Gastroesophageal sphincter (tissue), 4 donors: Measurements from ENCODE around the gene IGSF9. TPM values are rescaled to one million over a fixed set of nuclear protein-coding genes. Genes with fewer than 3 reads are reported as not detected.
"Not testable (repeated sequence)": the region's sequence is repeated elsewhere in the genome, so short reads cannot be mapped to it uniquely, and the experiment has no call there.

Source experiments
- ATAC-seq: fragments of 150-250 bp; one replicate; pipeline ENCODE4 v1.9.1; 2016; ENCODE audit warnings: mild to moderate bottlenecking, moderate library complexity
- H3K27ac ChIP-seq, 4 donors: fragments of 200-600 bp; sonication (generic) in 3 of 4; 1 replicate in 3 of 4; 2 replicates in 1 of 4; pipeline ENCODE4 v1.5.1; 2016 to 2019
- H3K27me3 ChIP-seq: fragments of 200-600 bp; sonication (generic); one replicate; pipeline ENCODE4 v1.5.1; 2019
- H3K36me3 ChIP-seq, 2 donors: fragments of 200-600 bp; sonication (generic); one replicate each; pipeline ENCODE4 v1.5.1; 2019; ENCODE audit warnings: control low read depth in 1 of 2
- H3K4me1 ChIP-seq, 3 donors: fragments of 200-600 bp; sonication (generic); 1 replicate in 2 of 3; 2 replicates in 1 of 3; pipeline ENCODE4 v1.5.1; 2016 to 2019; ENCODE audit warnings: control low read depth in 2 of 3
- H3K4me3 ChIP-seq, 2 donors: fragments of 200-600 bp; sonication (generic); one replicate each; pipeline ENCODE4 v1.5.1; 2019; ENCODE audit warnings: mild to moderate bottlenecking in 1 of 2, moderate library complexity in 1 of 2
- H3K9me3 ChIP-seq, 3 donors: fragments of 200-600 bp; sonication (generic); one replicate each; pipeline ENCODE4 v1.5.1; 2017 to 2019; ENCODE audit warnings: control low read depth in 2 of 3
- CTCF ChIP-seq, 4 experiments: fragments of 200-600 bp in 2 of 4; fragments of 450-650 bp in 2 of 4; sonication (generic) in 1 of 4; IDR thresholded peaks; one replicate each; pipeline ENCODE4 v1.5.1; 2017 to 2019; ENCODE audit warnings: antibody characterized with exemption in 4 of 4, mild to moderate bottlenecking in 2 of 4, moderate library complexity in 2 of 4
- EP300 ChIP-seq: sonication (generic); formaldehyde crosslinking; IDR thresholded peaks from one replicate; pipeline ENCODE4 v1.6.1; 2017; ENCODE audit warnings: antibody characterized with exemption, mild to moderate bottlenecking
- POLR2A ChIP-seq, 2 donors: fragments of 450-650 bp; IDR thresholded peaks; one replicate each; pipeline ENCODE4 v1.6.1; 2017; ENCODE audit warnings: antibody characterized with exemption in 2 of 2, mild to moderate bottlenecking in 2 of 2, moderate library complexity in 1 of 2
- POLR2AphosphoS5 ChIP-seq: sonication (generic); formaldehyde crosslinking; IDR thresholded peaks from one replicate; pipeline ENCODE4 v1.6.1; 2017; ENCODE audit warnings: antibody characterized with exemption
- WGBS, 2 donors: methylation state at CpG; one replicate each; pipeline ENCODE4 v1.1.5; 2018; ENCODE audit warnings: low coverage in 1 of 2; 5-methylcytosine and 5-hydroxymethylcytosine counted together
- total RNA-seq, 4 donors: library from RNA; depleted of rRNA; stranded (reverse); fragments of >200 nt; gene quantifications; one replicate each; pipeline ENCODE4 v1.1.0, GENCODE V29; 2016

The IGSF9 gene
- total RNA-seq, 4 donors from 2014 or later = 0.35 to 0.62 TPM; not detected in 2

GRCh38 chr1:159900755-159901360 lies 44.6 kb downstream of the IGSF9 start:
- H3K9me3 ChIP-seq = no peaks in the 10 kb centered on the region
- H3K36me3 ChIP-seq = no peaks in the 10 kb centered on the region
- TF ChIP-seq CTCF (IDR thresholded peaks at IDR 0.05) = no peak
- TF ChIP-seq POLR2AphosphoS5 = no peak
- TF ChIP-seq EP300 = no peak
- no peak for TF ChIP-seq POLR2A (IDR thresholded peaks at IDR 0.05)
- H3K4me1 ChIP-seq = peaks cover 0 to 20% (median 10%) of the 10 kb centered on the region in 3 donors
- H3K27ac ChIP-seq = peak overlapping the region in 1 of 4 donors; percentile 54
- no peak overlapping the region for H3K4me3 ChIP-seq
- ATAC-seq = no peak
- WGBS, 2 donors = 83% methylated on average over 2 of the region's 2 CpGs; no CpG with 5 or more reads in 1 of the 2 donors
- H3K27me3 ChIP-seq = no peaks in the 10 kb centered on the region

GRCh38 chr1:159900086-159900680 lies 45.2 kb downstream of the IGSF9 start, which contains the start of gene CFAP45:
Gene CFAP45, minus strand, starts transcription at chr1:159900165. Its CDS starts 67 bp downstream, at chr1:159900098.
- TF ChIP-seq EP300 = no peak
- TF ChIP-seq CTCF (IDR thresholded peaks at IDR 0.05) = no peak
- TF ChIP-seq POLR2A (IDR thresholded peaks at IDR 0.05) = no peak
- TF ChIP-seq POLR2AphosphoS5 = no peak
- WGBS, 2 donors = 30 to 57% methylated on average over 1 to 4 of the region's 30 CpGs
- Histone ChIP-seq H3K4me3 (peak within 1 kb of the TSS in 1 of 2 donors; percentile 20), H3K36me3 (no peaks in the 10 kb centered on the region), H3K27me3 (no peaks in the 10 kb centered on the region), H3K4me1 (peaks cover 0 to 20% (median 10%) of the 10 kb centered on the region in 3 donors), H3K9me3 (no peaks in the 10 kb centered on the region), H3K27ac (peak within 1 kb of the TSS in 3 of 4 donors; percentile 40 to 60 (median 54))
- peak; percentile 88 for ATAC-seq

- 80 to 87% methylated on average over 8 to 11 of the region's 15 CpGs for WGBS, 2 donors
- not testable (repeated sequence) for H3K27me3 ChIP-seq, H3K9me3 ChIP-seq, ATAC-seq, H3K36me3 ChIP-seq
- H3K4me3 ChIP-seq = peak overlapping the region in 1 of 2 donors; percentile 20
- H3K4me1 ChIP-seq = peaks cover 0 to 20% (median 10%) of the 10 kb centered on the region in 3 donors
- peak overlapping the region in 3 of 4 donors; percentile 40 to 60 (median 54) for H3K27ac ChIP-seq
Observed at GRCh38 chr1:159899634-159900033, 45.8 kb downstream of the IGSF9 start.

- ATAC-seq = no peak
- WGBS, 2 donors = 91 to 93% methylated on average over 2 to 3 of the region's 3 CpGs
Observed at GRCh38 chr1:159898527-159898926, 46.9 kb downstream of the IGSF9 start.

GRCh38 chr1:159897962-159898361 lies 47.5 kb downstream of the IGSF9 start:
- Histone ChIP-seq H3K36me3 (no peaks in the 10 kb centered on the region), H3K27ac (no peak overlapping the region), H3K27me3 (no peaks in the 10 kb centered on the region), H3K9me3 (no peaks in the 10 kb centered on the region), H3K4me1 (peaks cover 0 to 20% (median 10%) of the 10 kb centered on the region in 3 donors), H3K4me3 (no peak overlapping the region)
- TF ChIP-seq EP300 (no peak), POLR2AphosphoS5 (no peak), POLR2A (IDR thresholded peaks at IDR 0.05) (no peak), CTCF (IDR thresholded peaks at IDR 0.05) (no peak)
- no peak for ATAC-seq
- 84 to 92% methylated on average over 3 of the region's 3 CpGs for WGBS, 2 donors

More at GRCh38 chr1:159898527-159898926, 46.9 kb downstream of the IGSF9 start:
- no peaks in the 10 kb centered on the region for H3K27me3 ChIP-seq
- H3K27ac ChIP-seq = no peak overlapping the region
- no peaks in the 10 kb centered on the region for H3K36me3 ChIP-seq
- peaks cover 0 to 20% (median 10%) of the 10 kb centered on the region in 3 donors for H3K4me1 ChIP-seq
- no peak overlapping the region for H3K4me3 ChIP-seq
- no peak for TF ChIP-seq CTCF (IDR thresholded peaks at IDR 0.05)
- TF ChIP-seq POLR2AphosphoS5 = no peak
- no peak for TF ChIP-seq EP300
- no peak for TF ChIP-seq POLR2A (IDR thresholded peaks at IDR 0.05)
- H3K9me3 ChIP-seq = no peaks in the 10 kb centered on the region
